Measurements from ENCODE around the gene GPR31.

DNA sequence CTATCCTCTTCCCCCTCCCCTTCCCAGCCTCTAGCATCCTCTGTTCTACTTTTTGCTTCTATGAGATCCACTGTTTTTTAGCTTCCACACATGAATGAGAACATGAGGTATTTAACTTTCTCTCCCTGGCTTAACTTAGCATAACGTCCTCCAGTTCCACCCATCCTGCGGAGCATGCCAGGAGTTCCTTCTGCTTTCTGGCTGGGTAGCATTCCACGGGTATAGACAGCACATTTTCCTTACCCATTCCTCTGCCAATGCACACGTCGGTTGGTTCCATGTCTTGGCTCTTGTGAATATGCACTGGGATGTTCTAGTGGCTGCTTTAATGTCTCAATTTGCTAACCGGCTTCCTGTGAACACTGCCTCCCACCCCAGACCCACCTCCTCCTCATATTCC is 48.1 kb downstream of the GPR31 start:
- TF ChIP-seq POLR2AphosphoS5 (IDR thresholded peaks at IDR 0.05) (no peak), POLR2A (IDR thresholded peaks at IDR 0.05; ENCODE audit: low read depth) (no peak), CTCF (IDR thresholded peaks at IDR 0.05) (no peak)

All from esophagus muscularis mucosa (tissue), 3 donors.